Activated naive CD8-positive, alpha-beta T cell treated with anti-CD3 and anti-CD28 coated beads, Interleukin-2, amount 10 ng/mL, durations not matched to agents 7 days and 5 days (primary cell): ENCODE results near the gene ABHD17B. TPM values are rescaled to one million over a fixed set of nuclear protein-coding genes. Genes with fewer than 3 reads are reported as not detected.

ENCODE experiments used
- ATAC-seq: fragments of 150-1000 bp; cut with Tn5 transposase; one replicate; pipeline ENCODE4 v1.10.0; 2021; ENCODE audit warnings: low read depth, moderate library complexity
- POLR2A ChIA-PET: fragments of 350-600 bp; sonication (Branson Sonifier 250); formaldehyde crosslinking; loops from one replicate; lab custom pipeline; 2021; ENCODE audit warnings: antibody characterized with exemption; lab: Charles Lee
- DNase-seq: peaks from one replicate; pipeline ENCODE4 v3.0.0; 2021
- H3K27ac Mint-ChIP-seq: one replicate; pipeline ENCODE4 v1.8.0; 2022; ENCODE audit warnings: mild to moderate bottlenecking, mixed read lengths
- H3K27me3 Mint-ChIP-seq: one replicate; pipeline ENCODE4 v1.8.0; 2022; ENCODE audit warnings: mild to moderate bottlenecking, moderate library complexity, mixed read lengths
- H3K36me3 Mint-ChIP-seq: one replicate; pipeline ENCODE4 v1.8.0; 2021; ENCODE audit warnings: mild to moderate bottlenecking, mixed read lengths
- H3K4me1 Mint-ChIP-seq: one replicate; pipeline ENCODE4 v1.8.0; 2021; ENCODE audit warnings: mixed read lengths
- H3K4me3 Mint-ChIP-seq: one replicate; pipeline ENCODE4 v1.8.0; 2022; ENCODE audit warnings: mild to moderate bottlenecking, moderate library complexity, mixed read lengths
- H3K9me3 Mint-ChIP-seq: one replicate; pipeline ENCODE4 v1.8.0; 2021; ENCODE audit warnings: mixed read lengths
- total RNA-seq, 2 experiments: library from RNA; stranded (reverse); gene quantifications; one replicate each; pipeline ENCODE4 v1.2.3, GENCODE V29; 2021

ABHD17B gene
- total RNA-seq, 2 experiments from 2014 or later, result 25.2 to 25.6 TPM

GRCh38 chr9:71854811-71855210, 56.2 kb downstream of the ABHD17B start:
- POLR2A ChIA-PET, result no interaction called here
- peaks cover 6% of the 10 kb centered on the region for H3K4me1 Mint-ChIP-seq
- DNase-seq (no peak), ATAC-seq (no peak)
- H3K9me3 Mint-ChIP-seq, result peaks cover 12% of the 10 kb centered on the region
- no peak overlapping the region for H3K4me3 Mint-ChIP-seq
- H3K27ac Mint-ChIP-seq, result no peak overlapping the region
- H3K36me3 Mint-ChIP-seq, result peaks cover 18% of the 10 kb centered on the region
- H3K27me3 Mint-ChIP-seq, result no peaks in the 10 kb centered on the region

- peaks cover 6% of the 10 kb centered on the region for H3K36me3 Mint-ChIP-seq
- no peaks in the 10 kb centered on the region for H3K27me3 Mint-ChIP-seq
- POLR2A ChIA-PET, result no interaction called here
- ATAC-seq, result no peak
- H3K9me3 Mint-ChIP-seq, result peaks cover 8% of the 10 kb centered on the region
- H3K4me1 Mint-ChIP-seq, result peaks cover 3% of the 10 kb centered on the region
- no peak overlapping the region for H3K27ac Mint-ChIP-seq
- DNase-seq, result no peak
- H3K4me3 Mint-ChIP-seq, result no peak overlapping the region
These were observed 57.9 kb downstream of the ABHD17B start for GRCh38 chr9:71853084-71853483.

GRCh38 chr9:71850996-71851395, 60.0 kb downstream of the ABHD17B start:
- DNase-seq (no peak), ATAC-seq (no peak)
- Mint-ChIP-seq H3K9me3 (peaks cover 7% of the 10 kb centered on the region), H3K4me1 (peaks cover 3% of the 10 kb centered on the region), H3K4me3 (no peak overlapping the region), H3K27me3 (no peaks in the 10 kb centered on the region), H3K27ac (no peak overlapping the region), H3K36me3 (peaks cover 3% of the 10 kb centered on the region)
- POLR2A ChIA-PET, result no interaction called here

GRCh38 chr9:71847892-71848291, 63.1 kb downstream of the ABHD17B start:
- POLR2A ChIA-PET, result no interaction called here
- no peaks in the 10 kb centered on the region for H3K27me3 Mint-ChIP-seq
- ATAC-seq, result no peak
- H3K4me3 Mint-ChIP-seq, result no peak overlapping the region
- H3K4me1 Mint-ChIP-seq, result no peaks in the 10 kb centered on the region
- DNase-seq, result no peak
- peaks cover 5% of the 10 kb centered on the region for H3K9me3 Mint-ChIP-seq
- H3K36me3 Mint-ChIP-seq, result no peaks in the 10 kb centered on the region
- no peak overlapping the region for H3K27ac Mint-ChIP-seq

- no peak for DNase-seq
- Mint-ChIP-seq H3K4me1 (no peaks in the 10 kb centered on the region), H3K4me3 (no peak overlapping the region), H3K27me3 (peaks cover 5% of the 10 kb centered on the region), H3K36me3 (no peaks in the 10 kb centered on the region), H3K27ac (no peak overlapping the region), H3K9me3 (peaks cover 5% of the 10 kb centered on the region)
- POLR2A ChIA-PET, result no interaction called here
- ATAC-seq, result no peak
These were observed 66.2 kb downstream of the ABHD17B start for GRCh38 chr9:71844808-71845207.

- Mint-ChIP-seq H3K4me1 (peaks cover 2% of the 10 kb centered on the region), H3K27me3 (peaks cover 13% of the 10 kb centered on the region), H3K4me3 (no peak overlapping the region), H3K27ac (no peak overlapping the region), H3K9me3 (no peaks in the 10 kb centered on the region), H3K36me3 (peaks cover 1% of the 10 kb centered on the region)
- ATAC-seq (no peak), DNase-seq (no peak)
- POLR2A ChIA-PET, result no interaction called here
These were observed 71.3 kb downstream of the ABHD17B start for GRCh38 chr9:71839668-71840067.

GRCh38 chr9:71835596-71835995, 75.4 kb downstream of the ABHD17B start:
- DNase-seq (no peak), ATAC-seq (no peak)
- Mint-ChIP-seq H3K4me3 (no peak overlapping the region), H3K27ac (no peak overlapping the region), H3K36me3 (peaks cover 1% of the 10 kb centered on the region), H3K27me3 (peaks cover 8% of the 10 kb centered on the region), H3K9me3 (peaks cover 5% of the 10 kb centered on the region), H3K4me1 (peaks cover 2% of the 10 kb centered on the region)
- POLR2A ChIA-PET, result no interaction called here

GRCh38 chr9:71830929-71831328, 80.1 kb downstream of the ABHD17B start:
- POLR2A ChIA-PET, result no interaction called here
- H3K36me3 Mint-ChIP-seq, result peaks cover 1% of the 10 kb centered on the region
- H3K27me3 Mint-ChIP-seq, result peaks cover 7% of the 10 kb centered on the region
- no peak for DNase-seq
- H3K9me3 Mint-ChIP-seq, result peaks cover 5% of the 10 kb centered on the region
- H3K4me3 Mint-ChIP-seq, result no peak overlapping the region
- H3K27ac Mint-ChIP-seq, result no peak overlapping the region
- peaks cover 2% of the 10 kb centered on the region for H3K4me1 Mint-ChIP-seq
- ATAC-seq, result no peak

- ATAC-seq (no peak), DNase-seq (no peak)
- Mint-ChIP-seq H3K9me3 (peaks cover 5% of the 10 kb centered on the region), H3K36me3 (peaks cover 1% of the 10 kb centered on the region), H3K4me1 (no peaks in the 10 kb centered on the region), H3K27me3 (no peaks in the 10 kb centered on the region), H3K27ac (no peak overlapping the region), H3K4me3 (no peak overlapping the region)
- POLR2A ChIA-PET, result no interaction called here
These were observed 80.8 kb downstream of the ABHD17B start for GRCh38 chr9:71830153-71830552.

- Mint-ChIP-seq H3K36me3 (no peaks in the 10 kb centered on the region), H3K27ac (no peak overlapping the region), H3K27me3 (no peaks in the 10 kb centered on the region), H3K9me3 (no peaks in the 10 kb centered on the region), H3K4me3 (no peak overlapping the region), H3K4me1 (peaks cover 4% of the 10 kb centered on the region)
- no peak for DNase-seq
- POLR2A ChIA-PET, result no interaction called here
- no peak for ATAC-seq
These were observed 84.7 kb downstream of the ABHD17B start for GRCh38 chr9:71826279-71826678.

GRCh38 chr9:71824257-71824656, 86.7 kb downstream of the ABHD17B start:
- Mint-ChIP-seq H3K27me3 (no peaks in the 10 kb centered on the region), H3K36me3 (no peaks in the 10 kb centered on the region), H3K4me3 (no peak overlapping the region), H3K4me1 (peaks cover 4% of the 10 kb centered on the region), H3K27ac (no peak overlapping the region), H3K9me3 (no peaks in the 10 kb centered on the region)
- ATAC-seq (no peak), DNase-seq (no peak)
- POLR2A ChIA-PET, result no interaction called here

- POLR2A ChIA-PET, result no interaction called here
- Mint-ChIP-seq H3K4me1 (peaks cover 5% of the 10 kb centered on the region), H3K27ac (no peak overlapping the region), H3K9me3 (no peaks in the 10 kb centered on the region), H3K36me3 (no peaks in the 10 kb centered on the region), H3K27me3 (no peaks in the 10 kb centered on the region), H3K4me3 (no peak overlapping the region)
- ATAC-seq, result no peak
- no peak for DNase-seq
These were observed 88.1 kb downstream of the ABHD17B start for GRCh38 chr9:71822935-71823334.

GRCh38 chr9:71822456-71822855, 88.5 kb downstream of the ABHD17B start:
- DNase-seq (no peak), ATAC-seq (no peak)
- Mint-ChIP-seq H3K4me1 (peaks cover 7% of the 10 kb centered on the region), H3K27ac (no peak overlapping the region), H3K9me3 (no peaks in the 10 kb centered on the region), H3K27me3 (no peaks in the 10 kb centered on the region), H3K4me3 (no peak overlapping the region), H3K36me3 (no peaks in the 10 kb centered on the region)
- POLR2A ChIA-PET, result no interaction called here

GRCh38 chr9:71821405-71821804, 89.6 kb downstream of the ABHD17B start:
- Mint-ChIP-seq H3K4me1 (peaks cover 14% of the 10 kb centered on the region), H3K27me3 (no peaks in the 10 kb centered on the region), H3K9me3 (no peaks in the 10 kb centered on the region), H3K4me3 (no peak overlapping the region), H3K36me3 (no peaks in the 10 kb centered on the region), H3K27ac (no peak overlapping the region)
- ATAC-seq (no peak), DNase-seq (no peak)
- POLR2A ChIA-PET, result no interaction called here

GRCh38 chr9:71820403-71820921, 90.5 kb downstream of the ABHD17B start:
- Mint-ChIP-seq H3K4me3 (no peak overlapping the region), H3K9me3 (no peaks in the 10 kb centered on the region), H3K27ac (no peak overlapping the region), H3K27me3 (no peaks in the 10 kb centered on the region), H3K36me3 (no peaks in the 10 kb centered on the region), H3K4me1 (peaks cover 14% of the 10 kb centered on the region)
- POLR2A ChIA-PET, result no interaction called here
- DNase-seq (no peak), ATAC-seq (no peak)
